ENCODE measurements around the gene CMIP.

The CMIP gene

DNA sequence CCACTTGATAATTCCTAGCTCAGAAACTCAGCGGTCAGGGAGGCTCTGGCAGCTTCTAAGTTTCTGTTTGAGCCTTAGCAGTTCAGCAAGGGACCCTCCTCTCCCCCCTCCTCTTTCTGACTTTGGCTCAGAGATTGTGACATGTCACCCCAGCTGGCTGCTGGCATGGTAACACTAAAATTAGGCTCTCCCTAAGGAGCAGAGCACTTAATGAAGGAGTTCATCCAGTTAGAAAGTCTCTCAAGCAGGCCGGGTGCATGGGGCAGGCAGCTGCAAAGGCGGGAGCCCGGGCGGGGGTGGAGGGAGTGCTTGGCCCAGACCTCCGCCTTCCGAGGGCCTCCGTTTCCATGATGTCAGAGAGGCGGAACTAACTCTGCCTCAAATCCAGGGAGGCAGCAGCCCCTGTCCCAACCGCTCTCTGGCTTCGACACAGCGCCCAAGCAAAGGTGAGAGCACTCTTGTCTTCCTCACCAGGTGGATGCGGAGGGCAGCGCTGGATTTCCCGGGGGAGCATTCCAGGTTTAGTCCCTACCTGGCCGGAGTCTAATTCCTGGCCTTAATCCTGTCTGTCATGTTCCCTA lies 206.5 kb downstream of the CMIP start:
- TF ChIP-seq EZH2phosphoT487 (IDR thresholded peaks at IDR 0.05; ENCODE audit: borderline replicate concordance), result no peak
- TF ChIP-seq, protein P1, sequence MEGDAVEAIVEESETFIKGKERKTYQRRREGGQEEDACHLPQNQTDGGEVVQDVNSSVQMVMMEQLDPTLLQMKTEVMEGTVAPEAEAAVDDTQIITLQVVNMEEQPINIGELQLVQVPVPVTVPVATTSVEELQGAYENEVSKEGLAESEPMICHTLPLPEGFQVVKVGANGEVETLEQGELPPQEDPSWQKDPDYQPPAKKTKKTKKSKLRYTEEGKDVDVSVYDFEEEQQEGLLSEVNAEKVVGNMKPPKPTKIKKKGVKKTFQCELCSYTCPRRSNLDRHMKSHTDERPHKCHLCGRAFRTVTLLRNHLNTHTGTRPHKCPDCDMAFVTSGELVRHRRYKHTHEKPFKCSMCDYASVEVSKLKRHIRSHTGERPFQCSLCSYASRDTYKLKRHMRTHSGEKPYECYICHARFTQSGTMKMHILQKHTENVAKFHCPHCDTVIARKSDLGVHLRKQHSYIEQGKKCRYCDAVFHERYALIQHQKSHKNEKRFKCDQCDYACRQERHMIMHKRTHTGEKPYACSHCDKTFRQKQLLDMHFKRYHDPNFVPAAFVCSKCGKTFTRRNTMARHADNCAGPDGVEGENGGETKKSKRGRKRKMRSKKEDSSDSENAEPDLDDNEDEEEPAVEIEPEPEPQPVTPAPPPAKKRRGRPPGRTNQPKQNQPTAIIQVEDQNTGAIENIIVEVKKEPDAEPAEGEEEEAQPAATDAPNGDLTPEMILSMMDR (conservative IDR thresholded peaks at IDR 0.05; ENCODE audit: low read length), result no peak
- Histone ChIP-seq H3K4me3 (ENCODE audit: low read length, poor library complexity, severe bottlenecking) (no peak overlapping the region), H3K4me2 (ENCODE audit: low read depth, low read length, poor library complexity, severe bottlenecking) (no peak overlapping the region), H3K79me2 (ENCODE audit: insufficient read depth, low read length) (no peaks in the 10 kb centered on the region), H3K36me3 (ENCODE audit: insufficient read depth, low read length) (peaks cover 31% of the 10 kb centered on the region; the same call in 1 of the 2 replicates), H2AFZ (ENCODE audit: low read length) (no peak overlapping the region), H3K9me3 (ENCODE audit: insufficient read depth, low read depth, low read length) (no peaks in the 10 kb centered on the region), H3F3A (ENCODE audit: low read depth) (no peaks in the 10 kb centered on the region), H3K9me2 (replicated peaks; ENCODE audit: low read depth, low read length) (no peaks in the 10 kb centered on the region), H3K4me1 (ENCODE audit: insufficient read depth, low read length, poor library complexity, severe bottlenecking) (no peaks in the 10 kb centered on the region), H3K9ac (ENCODE audit: low read depth, low read length, poor library complexity, severe bottlenecking) (no peak overlapping the region), H3K27me3 (ENCODE audit: insufficient read depth, low read length, poor library complexity, severe bottlenecking) (no peaks in the 10 kb centered on the region), H4K20me1 (ENCODE audit: insufficient read depth, low read length, poor library complexity, severe bottlenecking) (no peaks in the 10 kb centered on the region)

DNA sequence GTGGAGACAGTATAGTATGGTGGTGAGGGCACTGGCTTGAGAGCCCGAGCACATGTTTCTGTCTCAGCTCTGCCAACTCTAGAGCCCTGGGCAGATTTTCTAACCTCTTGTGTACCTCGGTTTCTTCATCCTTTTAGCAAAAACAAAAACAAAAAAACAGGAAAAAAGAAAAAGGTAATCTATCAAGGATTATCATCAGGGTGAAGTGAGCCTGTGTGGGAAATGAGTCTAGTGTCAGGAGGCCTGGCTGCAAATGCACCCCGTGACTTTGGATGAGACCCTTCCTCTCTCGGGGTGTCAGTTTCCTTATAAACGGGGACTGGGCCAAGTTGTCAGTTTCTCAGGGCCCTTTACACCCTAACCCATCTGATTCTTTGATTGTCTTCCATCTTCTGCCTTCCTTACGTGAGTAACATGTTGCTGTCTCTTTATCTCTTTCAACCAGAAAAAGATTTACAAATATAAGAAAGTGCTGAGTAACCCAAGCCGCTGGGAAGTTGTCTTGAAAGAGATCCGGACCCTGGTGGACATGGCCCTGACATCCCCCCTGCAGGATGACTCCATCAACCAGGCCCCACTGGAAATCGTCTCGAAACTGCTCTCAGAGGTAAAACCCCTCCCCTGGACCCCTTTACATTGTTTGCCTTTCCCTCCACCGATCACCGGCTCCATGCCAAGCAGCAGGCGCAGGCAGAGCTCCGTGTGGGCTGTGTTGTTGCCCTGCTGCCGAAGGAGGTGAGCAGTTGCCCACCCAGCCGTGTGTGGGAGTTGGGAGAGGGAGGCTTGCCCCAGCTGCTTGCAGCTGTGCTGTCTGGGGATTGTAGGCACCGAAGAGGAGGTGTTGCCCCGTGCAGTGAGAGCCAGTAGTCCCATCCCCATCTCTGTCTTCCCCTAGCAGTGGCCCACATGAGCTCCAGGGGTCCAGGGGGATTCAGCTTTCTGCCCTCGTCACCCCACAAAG lies 207.4 kb downstream of the CMIP start:
- no peak overlapping the region for H2AFZ ChIP-seq (ENCODE audit: low read length)
- no peak for TF ChIP-seq EZH2phosphoT487 (IDR thresholded peaks at IDR 0.05; ENCODE audit: borderline replicate concordance)
- TF ChIP-seq, protein P1 (conservative IDR thresholded peaks at IDR 0.05; ENCODE audit: low read length), result no peak
- no peaks in the 10 kb centered on the region for H3K9me2 ChIP-seq (replicated peaks; ENCODE audit: low read depth, low read length)
- H3K4me2 ChIP-seq (ENCODE audit: low read depth, low read length, poor library complexity, severe bottlenecking), result no peak overlapping the region
- no peak overlapping the region for H3K4me3 ChIP-seq (ENCODE audit: low read length, poor library complexity, severe bottlenecking)
- H3K4me1 ChIP-seq (ENCODE audit: insufficient read depth, low read length, poor library complexity, severe bottlenecking), result no peaks in the 10 kb centered on the region
- H3K27me3 ChIP-seq (ENCODE audit: insufficient read depth, low read length, poor library complexity, severe bottlenecking), result no peaks in the 10 kb centered on the region
- no peaks in the 10 kb centered on the region for H3F3A ChIP-seq (ENCODE audit: low read depth)
- H4K20me1 ChIP-seq (ENCODE audit: insufficient read depth, low read length, poor library complexity, severe bottlenecking), result no peaks in the 10 kb centered on the region
- H3K9me3 ChIP-seq (ENCODE audit: insufficient read depth, low read depth, low read length), result no peaks in the 10 kb centered on the region
- peaks cover 31% of the 10 kb centered on the region; the same call in 1 of the 2 replicates for H3K36me3 ChIP-seq (ENCODE audit: insufficient read depth, low read length)
- no peak overlapping the region for H3K9ac ChIP-seq (ENCODE audit: low read depth, low read length, poor library complexity, severe bottlenecking)
- no peaks in the 10 kb centered on the region for H3K79me2 ChIP-seq (ENCODE audit: insufficient read depth, low read length)

DNA sequence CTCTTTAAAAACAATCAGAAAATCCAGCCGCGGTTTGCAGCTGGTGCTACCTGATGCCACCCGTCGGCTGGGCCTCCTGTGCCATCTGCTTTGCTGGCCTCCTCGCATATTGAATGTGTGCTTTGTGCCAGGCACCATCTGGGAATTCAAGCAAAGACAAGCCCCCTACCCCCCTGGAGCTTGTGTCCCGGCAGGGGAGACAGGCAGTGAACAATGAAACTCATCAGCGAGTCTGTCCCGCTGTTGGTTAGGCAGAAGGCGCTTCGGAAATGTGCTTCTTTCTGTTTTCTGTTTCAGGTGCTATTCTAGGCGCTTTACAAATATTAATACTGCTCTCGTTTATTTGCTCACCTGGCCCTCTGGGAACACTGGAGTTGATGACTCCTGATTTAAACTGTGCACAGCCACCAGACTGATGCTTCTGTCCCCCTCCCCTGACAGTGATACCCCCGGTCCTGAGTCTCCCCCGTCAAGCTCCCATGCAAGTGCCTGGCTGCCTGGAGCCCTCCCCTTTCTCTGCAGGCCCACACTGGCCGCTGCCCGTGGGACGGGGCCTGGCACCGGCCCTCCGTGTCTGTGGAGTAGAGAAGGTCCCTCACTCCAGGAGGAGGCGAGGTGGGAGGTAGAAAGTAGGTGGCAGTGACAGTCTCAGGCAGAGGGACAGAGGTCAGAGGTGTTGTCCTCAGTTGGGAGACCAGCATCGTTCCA lies 208.3 kb downstream of the CMIP start:
- Histone ChIP-seq H3K9me2 (replicated peaks; ENCODE audit: low read depth, low read length) (no peaks in the 10 kb centered on the region), H3K79me2 (ENCODE audit: insufficient read depth, low read length) (no peaks in the 10 kb centered on the region), H3K36me3 (ENCODE audit: insufficient read depth, low read length) (peaks cover 38% of the 10 kb centered on the region; the same call in 1 of the 2 replicates), H3K27me3 (ENCODE audit: insufficient read depth, low read length, poor library complexity, severe bottlenecking) (no peaks in the 10 kb centered on the region), H3K4me2 (ENCODE audit: low read depth, low read length, poor library complexity, severe bottlenecking) (no peak overlapping the region), H2AFZ (ENCODE audit: low read length) (no peak overlapping the region), H3K9ac (ENCODE audit: low read depth, low read length, poor library complexity, severe bottlenecking) (no peak overlapping the region), H3K4me1 (ENCODE audit: insufficient read depth, low read length, poor library complexity, severe bottlenecking) (no peaks in the 10 kb centered on the region), H3K9me3 (ENCODE audit: insufficient read depth, low read depth, low read length) (no peaks in the 10 kb centered on the region), H3F3A (ENCODE audit: low read depth) (no peaks in the 10 kb centered on the region), H4K20me1 (ENCODE audit: insufficient read depth, low read length, poor library complexity, severe bottlenecking) (no peaks in the 10 kb centered on the region), H3K4me3 (ENCODE audit: low read length, poor library complexity, severe bottlenecking) (no peak overlapping the region)
- no peak for TF ChIP-seq EZH2phosphoT487 (IDR thresholded peaks at IDR 0.05; ENCODE audit: borderline replicate concordance)
- TF ChIP-seq, protein P1 (conservative IDR thresholded peaks at IDR 0.05; ENCODE audit: low read length), result no peak

Data from Loucy (cell line).